Karpas-422 (cell line): Measurements from ENCODE around the gene EEF2K. TPM values are rescaled to one million over a fixed set of nuclear protein-coding genes. Genes with fewer than 3 reads are reported as not detected.
"Not testable (repeated sequence)": the region's sequence is repeated elsewhere in the genome, so short reads cannot be mapped to it uniquely, and the experiment has no call there.

ENCODE experiments used
- DNase-seq: peaks from one replicate; pipeline ENCODE4 v3.0.0-alpha.2; 2015
- H2AFZ ChIP-seq: fragments of 200-600 bp; sonication (generic); 2 replicates; pipeline ENCODE4 v1.6.1; 2014; ENCODE audit warnings: antibody characterized with exemption, low read length, mixed read lengths
- H3K27ac ChIP-seq: fragments of 200-600 bp; sonication (generic); 2 replicates; pipeline ENCODE4 v1.5.1; 2014; ENCODE audit warnings: mild to moderate bottlenecking, low read length, moderate library complexity
- H3K27me3 ChIP-seq: fragments of 200-600 bp; sonication (generic); 2 replicates; pipeline ENCODE4 v1.6.1; 2014; ENCODE audit warnings: low read length, mixed read lengths
- H3K36me3 ChIP-seq: fragments of 200-600 bp; sonication (generic); 2 replicates; pipeline ENCODE4 v1.6.1; 2014; ENCODE audit warnings: low read length, mixed read lengths; ENCODE audit not compliant: insufficient read depth
- H3K4me1 ChIP-seq: fragments of 200-600 bp; sonication (generic); 2 replicates; pipeline ENCODE4 v1.6.1; 2014; ENCODE audit warnings: mild to moderate bottlenecking, low read length, mixed read lengths
- H3K4me2 ChIP-seq: fragments of 200-600 bp; sonication (generic); 2 replicates; pipeline ENCODE4 v1.6.1; 2014; ENCODE audit warnings: low read length, low read depth, mild to moderate bottlenecking; ENCODE audit not compliant: poor library complexity, severe bottlenecking
- H3K4me3 ChIP-seq: fragments of 200-600 bp; sonication (generic); 2 replicates; pipeline ENCODE4 v1.5.1; 2014; ENCODE audit warnings: mild to moderate bottlenecking, antibody characterized with exemption, low read length, mixed read lengths
- H3K79me2 ChIP-seq: fragments of 200-600 bp; sonication (generic); 2 replicates; pipeline ENCODE4 v1.6.1; 2014; ENCODE audit warnings: mild to moderate bottlenecking, low read length, mixed read lengths
- H3K9ac ChIP-seq: fragments of 200-600 bp; sonication (generic); 2 replicates; pipeline ENCODE4 v1.6.0; 2014; ENCODE audit warnings: low read length
- H3K9me2 ChIP-seq: fragments of 200-600 bp; sonication (generic), shearing (Covaris generic); replicated peaks from 2 replicates; pipeline ENCODE4 v1.6.0; 2014; ENCODE audit warnings: mild to moderate bottlenecking, low read length, moderate library complexity; ENCODE audit not compliant: insufficient read depth
- H3K9me3 ChIP-seq: fragments of 300-700, 200-600 bp; sonication (generic); 2 replicates; pipeline ENCODE4 v1.6.1; 2014; ENCODE audit warnings: low read length, mixed read lengths
- H4K20me1 ChIP-seq: fragments of 200-600 bp; sonication (generic); 2 replicates; pipeline ENCODE4 v1.6.1; 2014; ENCODE audit warnings: mild to moderate bottlenecking, antibody characterized with exemption, low read length, low read depth; ENCODE audit not compliant: insufficient read depth
- total RNA-seq: library from RNA; depleted of rRNA; stranded (reverse); fragments of >200 nt; shearing (Covaris generic); gene quantifications from 2 replicates; pipeline ENCODE4 v1.2.3, GENCODE V29; 2014; ENCODE audit warnings: low replicate concordance

Gene EEF2K
- total RNA-seq, 1 experiment from 2014 or later = 16.0 TPM

DNA sequence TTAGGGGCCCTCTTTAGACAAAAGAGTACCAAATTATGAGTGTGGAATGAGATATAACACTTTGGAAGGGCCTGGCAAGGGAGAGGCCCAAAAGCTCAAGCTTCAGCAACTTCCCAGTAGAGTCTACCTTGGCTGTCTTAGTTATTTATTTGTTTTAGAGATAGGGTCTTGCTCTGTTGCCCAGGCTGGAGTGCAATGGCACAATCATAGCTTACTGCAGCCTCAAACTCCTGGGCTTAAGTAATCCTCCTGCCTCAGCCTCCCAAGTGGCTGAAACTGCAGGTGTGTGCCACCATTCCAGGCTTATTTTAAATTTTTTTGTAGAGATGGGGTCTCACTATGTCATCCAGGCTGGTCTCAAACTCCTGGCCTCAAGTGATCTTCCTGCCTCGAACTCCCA is 33.4 kb upstream of the EEF2K start:
- not testable (repeated sequence) for H3K27ac ChIP-seq

GRCh38 chr16:22174642-22175041 is 31.4 kb upstream of the EEF2K start:
- H3K4me3 ChIP-seq = no peak overlapping the region
- DNase-seq = no peak
- H3K79me2 ChIP-seq = no peaks in the 10 kb centered on the region
- no peaks in the 10 kb centered on the region for H3K27me3 ChIP-seq
- H3K9me3 ChIP-seq = no peaks in the 10 kb centered on the region
- no peaks in the 10 kb centered on the region for H3K9me2 ChIP-seq
- H3K27ac ChIP-seq = no peak overlapping the region
- no peak overlapping the region for H2AFZ ChIP-seq
- H3K4me2 ChIP-seq = no peak overlapping the region
- H3K9ac ChIP-seq = no peak overlapping the region
- no peaks in the 10 kb centered on the region for H4K20me1 ChIP-seq
- no peaks in the 10 kb centered on the region for H3K4me1 ChIP-seq
- H3K36me3 ChIP-seq = no peaks in the 10 kb centered on the region

More for the DNA sequence above, 33.4 kb upstream of the EEF2K start:
- not testable (repeated sequence) for H2AFZ ChIP-seq, H3K36me3 ChIP-seq, H3K9me3 ChIP-seq, H4K20me1 ChIP-seq, H3K4me3 ChIP-seq, H3K27me3 ChIP-seq, DNase-seq, H3K9me2 ChIP-seq, H3K79me2 ChIP-seq, H3K4me1 ChIP-seq, H3K4me2 ChIP-seq, H3K9ac ChIP-seq

- Histone ChIP-seq H3K9me2 (no peaks in the 10 kb centered on the region), H4K20me1 (no peaks in the 10 kb centered on the region), H3K4me2 (no peak overlapping the region), H3K36me3 (no peaks in the 10 kb centered on the region), H3K4me3 (no peak overlapping the region), H3K79me2 (no peaks in the 10 kb centered on the region), H3K27me3 (no peaks in the 10 kb centered on the region), H3K4me1 (no peaks in the 10 kb centered on the region), H2AFZ (no peak overlapping the region), H3K9me3 (no peaks in the 10 kb centered on the region), H3K9ac (no peak overlapping the region), H3K27ac (no peak overlapping the region)
- no peak for DNase-seq
Measured at GRCh38 chr16:22177968-22178930, 27.8 kb upstream of the EEF2K start.

DNA sequence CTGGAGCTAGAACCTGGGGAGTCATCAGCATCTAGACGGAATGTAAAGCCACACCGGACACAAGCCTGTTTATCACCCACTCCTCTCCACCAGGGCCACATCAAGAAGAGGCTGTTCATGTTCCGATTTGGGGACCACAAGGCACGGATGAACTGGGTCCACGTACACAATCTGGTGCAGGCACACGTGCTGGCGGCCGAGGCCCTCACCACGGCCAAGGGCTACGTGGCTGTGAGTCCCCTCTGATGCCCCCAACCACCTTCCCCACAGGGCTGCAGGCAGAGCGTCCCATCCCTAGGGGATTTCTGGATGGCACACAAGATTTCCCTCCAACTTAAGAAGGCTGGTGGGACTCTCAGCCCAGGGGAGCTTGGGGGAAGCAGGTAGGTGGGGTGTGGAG is 24.7 kb upstream of the EEF2K start:
- Histone ChIP-seq H3K4me2 (no peak overlapping the region), H2AFZ (no peak overlapping the region), H3K79me2 (no peaks in the 10 kb centered on the region), H3K4me3 (no peak overlapping the region), H3K9me3 (no peaks in the 10 kb centered on the region), H3K36me3 (no peaks in the 10 kb centered on the region), H3K4me1 (peaks cover 10% of the 10 kb centered on the region), H4K20me1 (no peaks in the 10 kb centered on the region), H3K27me3 (no peaks in the 10 kb centered on the region), H3K9ac (no peak overlapping the region), H3K9me2 (no peaks in the 10 kb centered on the region), H3K27ac (no peak overlapping the region)
- no peak for DNase-seq

- Histone ChIP-seq H3K4me1 (peaks cover 14% of the 10 kb centered on the region), H3K36me3 (no peaks in the 10 kb centered on the region), H3K27me3 (no peaks in the 10 kb centered on the region), H3K4me2 (no peak overlapping the region), H4K20me1 (no peaks in the 10 kb centered on the region), H3K27ac (no peak overlapping the region), H2AFZ (no peak overlapping the region), H3K9ac (no peak overlapping the region), H3K4me3 (no peak overlapping the region), H3K9me2 (no peaks in the 10 kb centered on the region), H3K9me3 (no peaks in the 10 kb centered on the region), H3K79me2 (no peaks in the 10 kb centered on the region)
- no peak for DNase-seq
Measured at GRCh38 chr16:22181843-22182242, 24.2 kb upstream of the EEF2K start.

DNA sequence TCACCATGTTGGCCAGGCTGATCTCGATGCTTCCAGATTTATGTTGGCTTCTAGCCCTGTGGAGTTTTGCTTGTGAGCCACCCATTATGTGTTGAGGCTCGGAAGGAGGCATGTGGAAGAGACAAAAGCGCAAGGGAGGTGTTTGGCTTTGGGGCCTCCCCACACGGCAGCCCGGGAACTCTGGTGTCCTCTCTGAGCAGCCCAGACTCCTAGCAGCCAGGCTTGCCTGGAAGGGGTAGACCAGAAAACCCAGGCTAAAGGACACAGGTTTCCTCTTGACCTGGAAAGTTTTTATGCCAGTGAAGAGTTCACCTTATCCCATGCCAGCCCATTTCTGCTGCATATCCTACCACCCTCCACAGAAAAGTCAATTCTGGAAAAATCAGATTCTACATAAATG is 22.7 kb upstream of the EEF2K start:
- Histone ChIP-seq H3K36me3 (no peaks in the 10 kb centered on the region), H4K20me1 (no peaks in the 10 kb centered on the region), H3K79me2 (no peaks in the 10 kb centered on the region), H3K9me2 (no peaks in the 10 kb centered on the region), H3K27me3 (no peaks in the 10 kb centered on the region), H3K27ac (no peak overlapping the region), H3K9me3 (no peaks in the 10 kb centered on the region), H3K4me1 (peaks cover 14% of the 10 kb centered on the region), H3K9ac (no peak overlapping the region), H3K4me3 (no peak overlapping the region), H3K4me2 (no peak overlapping the region), H2AFZ (no peak overlapping the region)
- no peak for DNase-seq

DNA sequence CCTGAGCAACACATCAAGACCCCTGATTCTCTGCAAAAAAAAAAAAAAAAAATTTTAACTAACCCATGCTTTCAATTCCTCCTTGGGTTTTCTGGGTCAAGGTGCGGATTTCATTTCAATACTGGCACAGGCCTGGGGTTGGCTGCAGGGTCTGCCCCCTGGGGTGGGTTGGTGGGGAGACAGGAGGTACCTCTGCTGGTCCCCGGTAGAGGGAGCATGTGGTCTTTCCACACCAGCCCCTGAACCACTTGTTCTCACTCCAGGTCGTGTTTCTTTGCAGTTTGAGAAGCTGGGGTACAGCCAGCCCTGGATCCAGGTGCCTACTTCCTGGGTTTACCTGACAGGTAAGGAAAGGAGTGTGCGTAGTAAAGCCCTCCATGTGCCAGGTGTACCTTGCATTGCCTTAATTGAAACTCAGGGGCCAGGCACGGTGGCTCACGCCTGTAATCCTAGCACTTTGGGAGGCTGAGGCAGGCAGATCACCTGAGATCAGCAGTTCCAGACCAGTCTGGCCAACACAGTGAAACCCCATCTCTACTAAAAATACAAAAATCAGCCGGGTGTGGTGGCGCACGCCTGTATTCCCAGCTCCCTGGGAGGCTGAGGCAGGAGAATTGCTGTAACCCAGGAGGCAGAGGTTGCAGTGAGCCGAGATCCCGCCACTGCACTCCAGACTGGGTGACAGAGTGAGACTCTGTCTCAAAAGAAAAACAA is 22.0 kb upstream of the EEF2K start:
- no peaks in the 10 kb centered on the region for H3K36me3 ChIP-seq
- DNase-seq = peak; percentile 76
- no peaks in the 10 kb centered on the region for H3K27me3 ChIP-seq
- peaks cover 18% of the 10 kb centered on the region for H3K4me1 ChIP-seq
- no peak overlapping the region for H3K4me2 ChIP-seq
- H3K9me2 ChIP-seq = no peaks in the 10 kb centered on the region
- no peak overlapping the region for H2AFZ ChIP-seq
- H4K20me1 ChIP-seq = no peaks in the 10 kb centered on the region
- no peaks in the 10 kb centered on the region for H3K9me3 ChIP-seq
- no peak overlapping the region for H3K9ac ChIP-seq
- no peak overlapping the region for H3K4me3 ChIP-seq
- H3K79me2 ChIP-seq = no peaks in the 10 kb centered on the region
- H3K27ac ChIP-seq = no peak overlapping the region

- no peaks in the 10 kb centered on the region for H3K9me3 ChIP-seq
- H3K27me3 ChIP-seq = no peaks in the 10 kb centered on the region
- H3K4me1 ChIP-seq = peaks cover 23% of the 10 kb centered on the region
- no peaks in the 10 kb centered on the region for H3K9me2 ChIP-seq
- H3K36me3 ChIP-seq = no peaks in the 10 kb centered on the region
- H3K4me2 ChIP-seq = no peak overlapping the region
- H3K9ac ChIP-seq = no peak overlapping the region
- H2AFZ ChIP-seq = no peak overlapping the region
- H3K27ac ChIP-seq = no peak overlapping the region
- H4K20me1 ChIP-seq = no peaks in the 10 kb centered on the region
- H3K79me2 ChIP-seq = no peaks in the 10 kb centered on the region
- DNase-seq = no peak
- H3K4me3 ChIP-seq = no peak overlapping the region
Measured at GRCh38 chr16:22184615-22184968, 21.5 kb upstream of the EEF2K start.
